D721Med (cell line): Measurements from ENCODE around the gene HAS3.

Source experiments
- DNase-seq: peaks from one replicate; pipeline ENCODE4 v3.0.0; 2011; ENCODE audit warnings: low spot score; ENCODE audit not compliant: insufficient read length
- FAIRE-seq: peaks from 2 replicates; lab custom pipeline; 2011; peaks lifted over from hg19 to GRCh38; lab: Jason Lieb, UNC
- TF ChIP-seq, protein P1 (sequence below): IDR thresholded peaks from 2 replicates; pipeline ENCODE4 v1.5.1; 2012; ENCODE audit warnings: mild to moderate bottlenecking, control low read depth; ENCODE audit not compliant: insufficient read depth; ENCODE audit errors: missing control alignments

Gene HAS3

DNA sequence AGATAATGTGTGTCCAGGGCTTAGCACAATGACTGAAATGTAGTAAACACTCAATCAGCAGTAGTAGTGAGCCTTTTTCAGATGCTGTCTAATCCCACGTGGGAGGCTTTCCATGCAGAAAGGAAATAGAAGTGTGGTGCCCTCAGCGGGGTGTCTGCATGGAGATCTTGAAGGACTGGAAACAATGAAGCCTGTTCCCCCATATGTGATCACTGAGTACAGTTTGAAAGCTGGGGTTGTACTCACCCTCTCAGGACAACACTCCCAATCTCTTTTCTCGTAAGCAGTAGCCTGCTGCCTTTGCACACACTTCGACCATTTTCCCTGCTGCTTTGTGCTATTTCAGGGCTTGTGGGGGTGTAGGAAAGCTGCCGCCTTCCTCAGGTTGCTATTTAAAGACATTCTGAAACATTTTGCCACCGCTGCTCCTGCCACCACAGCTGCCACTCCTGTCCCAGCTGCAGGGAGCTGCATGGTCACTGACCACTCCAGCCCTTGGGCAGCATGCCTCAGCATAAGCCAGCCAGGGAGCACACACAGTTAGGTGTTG lies 40.6 kb upstream of the HAS3 start:
- no peak for DNase-seq
- FAIRE-seq, result no peak
- TF ChIP-seq, protein P1, sequence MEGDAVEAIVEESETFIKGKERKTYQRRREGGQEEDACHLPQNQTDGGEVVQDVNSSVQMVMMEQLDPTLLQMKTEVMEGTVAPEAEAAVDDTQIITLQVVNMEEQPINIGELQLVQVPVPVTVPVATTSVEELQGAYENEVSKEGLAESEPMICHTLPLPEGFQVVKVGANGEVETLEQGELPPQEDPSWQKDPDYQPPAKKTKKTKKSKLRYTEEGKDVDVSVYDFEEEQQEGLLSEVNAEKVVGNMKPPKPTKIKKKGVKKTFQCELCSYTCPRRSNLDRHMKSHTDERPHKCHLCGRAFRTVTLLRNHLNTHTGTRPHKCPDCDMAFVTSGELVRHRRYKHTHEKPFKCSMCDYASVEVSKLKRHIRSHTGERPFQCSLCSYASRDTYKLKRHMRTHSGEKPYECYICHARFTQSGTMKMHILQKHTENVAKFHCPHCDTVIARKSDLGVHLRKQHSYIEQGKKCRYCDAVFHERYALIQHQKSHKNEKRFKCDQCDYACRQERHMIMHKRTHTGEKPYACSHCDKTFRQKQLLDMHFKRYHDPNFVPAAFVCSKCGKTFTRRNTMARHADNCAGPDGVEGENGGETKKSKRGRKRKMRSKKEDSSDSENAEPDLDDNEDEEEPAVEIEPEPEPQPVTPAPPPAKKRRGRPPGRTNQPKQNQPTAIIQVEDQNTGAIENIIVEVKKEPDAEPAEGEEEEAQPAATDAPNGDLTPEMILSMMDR, result no peak

DNA sequence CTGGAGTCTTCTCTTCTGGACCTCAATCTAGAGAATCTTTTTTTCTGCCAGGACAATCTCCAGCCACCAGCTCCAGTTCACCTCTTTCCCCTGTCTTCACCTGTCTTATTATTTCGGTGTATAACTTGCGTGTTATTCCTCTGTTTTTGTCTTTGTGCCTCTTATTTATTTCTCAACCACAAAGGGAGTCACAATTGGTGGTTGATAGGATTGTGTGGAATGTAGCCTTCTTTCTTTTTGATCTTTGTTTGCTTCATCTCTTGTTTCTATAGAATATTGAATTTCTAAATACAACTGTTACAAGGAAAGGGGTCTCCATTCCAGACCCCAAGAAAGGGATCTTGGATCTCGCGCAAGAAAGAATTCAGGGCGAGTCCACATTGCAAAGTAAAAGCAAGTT lies 35.9 kb upstream of the HAS3 start:
- FAIRE-seq, result no peak

DNA sequence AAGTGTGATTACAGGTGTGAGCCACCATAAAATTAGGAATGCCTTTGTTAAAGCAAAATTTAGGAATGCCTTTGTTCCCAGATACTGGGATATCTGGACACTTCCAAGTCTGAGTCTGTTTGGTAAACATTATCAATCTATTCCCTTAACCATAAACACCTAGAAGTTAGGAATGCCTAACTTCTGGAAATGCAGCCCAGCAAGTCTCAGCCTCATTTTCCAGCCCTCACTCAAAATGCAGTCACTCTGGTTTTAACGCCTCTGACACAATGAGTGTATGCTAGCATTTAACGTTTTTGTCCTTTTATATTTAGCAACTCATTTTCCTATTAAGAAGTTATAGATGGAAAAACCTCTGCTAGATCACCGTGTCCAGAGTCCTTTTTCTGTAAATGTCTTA lies 34.4 kb upstream of the HAS3 start:
- TF ChIP-seq, protein P1, result no peak
- FAIRE-seq, result no peak
- DNase-seq, result no peak

More for the DNA sequence above, 35.9 kb upstream of the HAS3 start:
- TF ChIP-seq, protein P1, result no peak
- DNase-seq, result no peak

DNA sequence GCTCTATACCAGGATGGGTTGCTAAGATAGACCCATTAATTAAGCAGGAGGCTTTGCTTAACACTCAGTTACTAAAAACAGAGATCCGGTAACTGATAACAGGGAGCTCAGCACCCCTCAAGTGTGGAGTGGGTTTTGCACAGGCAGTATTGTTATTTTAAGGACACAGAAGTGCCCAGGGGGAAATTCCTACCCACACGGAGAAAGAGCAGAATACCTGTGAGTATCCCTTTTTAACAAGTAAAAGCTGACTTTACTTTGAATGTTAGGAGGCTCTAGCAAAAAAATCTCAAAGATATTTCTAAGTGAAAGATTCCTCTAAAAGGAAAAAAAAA lies 32.8 kb upstream of the HAS3 start:
- TF ChIP-seq, protein P1, result no peak
- DNase-seq, result no peak
- no peak for FAIRE-seq

DNA sequence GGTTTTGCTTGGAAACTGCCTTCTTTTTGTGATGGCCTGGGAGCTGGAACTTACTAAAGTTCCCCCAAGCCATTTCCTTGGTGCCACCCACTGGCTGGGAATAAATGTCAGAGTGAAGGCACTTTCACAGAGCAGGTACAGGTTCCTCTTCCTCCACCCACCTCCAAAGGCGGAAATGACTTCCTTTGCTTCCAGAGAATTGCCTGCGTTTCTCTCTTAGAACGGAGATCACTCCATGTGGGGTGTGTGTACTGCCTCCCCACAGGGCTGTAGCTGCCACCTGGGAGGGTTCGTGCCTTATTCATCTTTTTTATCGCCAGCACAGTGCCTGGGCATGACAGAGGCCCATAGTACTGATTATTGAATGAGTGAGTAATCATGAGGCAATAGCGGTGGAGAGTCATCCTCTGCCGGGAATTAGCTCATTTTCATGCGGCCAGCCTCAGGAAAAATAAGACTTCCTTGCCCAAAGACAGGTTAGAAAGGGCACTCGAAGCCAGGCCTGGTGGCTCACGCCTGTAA lies 32.2 kb upstream of the HAS3 start:
- TF ChIP-seq, protein P1, result no peak
- DNase-seq (no peak), FAIRE-seq (no peak)

DNA sequence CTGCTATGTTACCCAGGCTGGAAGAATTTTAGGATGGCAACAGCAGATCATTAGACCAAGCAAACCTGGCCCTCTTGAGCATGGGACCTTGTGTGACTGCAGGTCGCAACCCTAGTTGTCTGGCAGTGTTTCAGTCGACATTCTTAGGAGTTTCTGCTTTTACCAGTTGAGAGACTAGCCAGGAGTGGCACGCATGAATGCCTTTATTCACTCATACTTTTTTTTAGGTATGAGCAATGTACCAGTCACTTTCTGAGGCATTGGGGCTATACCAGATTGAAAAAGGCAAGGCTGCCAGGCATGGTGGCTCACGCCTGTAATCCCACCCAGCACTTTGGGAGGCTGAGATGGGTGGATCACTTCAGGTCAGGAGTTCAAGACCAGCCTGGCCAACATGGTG lies 28.2 kb upstream of the HAS3 start:
- DNase-seq (no peak), FAIRE-seq (no peak)
- TF ChIP-seq, protein P1, result no peak

DNA sequence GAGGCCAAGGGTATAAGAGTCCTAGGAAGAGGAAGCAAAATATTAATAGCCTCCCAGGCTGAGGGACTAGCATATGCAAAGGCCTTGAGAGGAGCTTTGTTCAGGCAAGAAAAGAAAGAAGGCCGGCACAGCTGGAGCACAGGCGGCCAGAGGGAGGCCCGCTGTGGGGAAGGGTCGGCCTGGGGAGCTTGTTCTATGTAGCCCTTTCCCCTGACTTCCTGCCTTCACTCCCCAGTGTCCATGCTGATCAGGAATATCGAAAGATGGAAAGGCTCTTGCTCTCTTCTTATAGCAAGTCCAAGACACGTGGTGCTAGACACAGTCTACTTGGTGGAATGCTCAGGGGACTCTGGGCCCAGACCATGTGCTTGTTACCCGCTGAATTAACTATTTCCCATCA lies 27.4 kb upstream of the HAS3 start:
- TF ChIP-seq, protein P1, result no peak
- FAIRE-seq, result no peak
- no peak for DNase-seq
